Hematopoietic multipotent progenitor cell treated with erythropoietin and hydrocortisone succinate and interleukin-3 and kit ligand, for 8 days (in vitro differentiated cells): ENCODE data around the gene TNK2.
A peak's percentile ranks its signal among the peaks of the same experiment; 100 is the strongest.
"Not testable (repeated sequence)": the region's sequence is repeated elsewhere in the genome, so short reads cannot be mapped to it uniquely, and the experiment has no call there.

Experiments used
- DNase-seq: peaks from one replicate; pipeline ENCODE4 v3.0.0-alpha.2; 2015

The TNK2 gene

GRCh38 chr3:195883160-195883559 is 25.2 kb downstream of the TNK2 start:
- DNase-seq: no peak

- no peak for DNase-seq
Observed at GRCh38 chr3:195882002-195882441, 26.3 kb downstream of the TNK2 start.

DNA sequence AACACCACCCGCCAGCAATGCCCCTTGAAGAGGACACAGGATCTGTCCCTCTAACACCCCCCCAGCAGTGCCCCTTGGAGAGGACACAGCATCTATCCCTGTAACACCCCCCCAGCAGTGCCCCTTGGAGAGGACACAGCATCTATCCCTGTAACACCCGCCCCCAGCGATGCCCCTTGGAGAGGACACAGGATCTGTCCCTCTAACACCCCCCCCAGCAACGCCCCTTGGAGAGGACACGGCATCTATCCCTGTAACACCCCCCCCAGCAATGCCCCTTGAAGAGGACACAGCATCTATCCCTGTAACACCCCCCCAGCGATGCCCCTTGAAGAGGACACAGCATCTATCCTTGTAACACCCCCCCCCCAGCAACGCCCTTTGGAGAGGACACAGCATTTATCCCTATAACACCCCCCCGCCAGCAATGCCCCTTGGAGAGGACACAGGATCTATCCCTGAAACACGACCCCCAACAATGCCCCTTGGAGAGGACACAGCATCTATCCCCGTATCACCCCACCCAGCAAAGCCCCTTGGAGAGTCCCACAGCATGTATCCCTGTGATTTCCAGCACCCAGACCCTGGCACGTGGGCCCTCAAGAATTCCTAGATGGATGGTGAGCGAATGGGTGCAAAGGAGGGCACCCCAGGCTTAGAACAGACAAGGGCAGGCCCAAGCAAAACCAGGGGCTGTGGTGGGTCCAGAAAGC is 26.9 kb downstream of the TNK2 start:
- DNase-seq: no peak

DNA sequence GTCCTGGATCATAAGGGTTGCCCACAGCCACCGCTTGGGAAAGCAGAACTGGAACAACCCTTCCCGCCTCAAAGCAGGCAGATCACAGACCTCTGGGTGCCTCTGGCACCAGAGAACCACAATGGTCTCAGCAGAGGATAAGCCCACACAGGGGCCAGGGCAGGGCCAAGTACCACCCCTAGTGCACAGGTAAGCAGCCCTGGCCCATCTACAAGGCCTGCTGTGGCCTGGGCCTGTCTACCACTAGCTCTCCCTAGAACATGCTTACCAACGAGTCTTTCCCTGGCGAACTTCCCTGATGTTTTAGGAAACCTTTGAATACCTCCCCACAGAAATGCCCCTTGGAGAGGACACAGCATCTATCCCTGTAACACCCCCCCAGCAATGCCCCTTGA is 28.3 kb downstream of the TNK2 start:
- no peak for DNase-seq

- DNase-seq: no peak
Observed at GRCh38 chr3:195879416-195880036, 28.8 kb downstream of the TNK2 start.

- no peak for DNase-seq
Observed at GRCh38 chr3:195878424-195879274, 29.7 kb downstream of the TNK2 start.

DNA sequence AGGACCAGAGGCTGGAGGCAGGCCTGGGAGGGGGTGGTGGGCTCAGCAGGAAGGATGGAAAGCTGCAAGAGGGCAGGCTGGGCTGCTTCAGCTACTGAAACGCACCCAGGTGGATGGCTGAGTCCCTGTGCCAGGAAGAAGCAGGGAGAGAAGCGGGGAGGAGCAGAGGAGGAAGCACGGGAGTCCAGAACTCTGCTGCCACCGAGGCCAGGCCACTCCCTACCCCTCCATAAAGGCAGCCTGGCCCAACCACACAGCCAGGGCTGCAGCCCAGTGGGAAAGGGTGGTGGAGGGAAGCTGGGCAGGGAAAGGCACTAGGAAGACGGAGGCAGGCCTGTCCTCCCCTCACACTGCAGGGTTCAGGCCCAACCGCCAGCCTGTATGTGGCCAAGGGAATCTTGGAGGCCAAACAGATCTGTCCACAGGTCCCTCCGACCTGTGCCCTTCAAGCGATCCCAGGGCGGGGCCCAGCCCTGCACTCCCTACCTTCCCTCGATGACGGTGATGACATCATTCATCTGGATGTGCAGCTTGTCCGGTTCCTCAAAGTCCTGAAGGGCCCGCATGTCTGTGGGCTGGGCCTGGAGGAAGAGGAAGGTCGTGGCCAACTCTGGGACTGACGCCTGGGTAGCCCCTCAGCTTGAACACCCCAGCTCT is 30.5 kb downstream of the TNK2 start:
- DNase-seq: no peak

- no peak for DNase-seq
Observed at GRCh38 chr3:195877136-195877715, 31.1 kb downstream of the TNK2 start.

DNA sequence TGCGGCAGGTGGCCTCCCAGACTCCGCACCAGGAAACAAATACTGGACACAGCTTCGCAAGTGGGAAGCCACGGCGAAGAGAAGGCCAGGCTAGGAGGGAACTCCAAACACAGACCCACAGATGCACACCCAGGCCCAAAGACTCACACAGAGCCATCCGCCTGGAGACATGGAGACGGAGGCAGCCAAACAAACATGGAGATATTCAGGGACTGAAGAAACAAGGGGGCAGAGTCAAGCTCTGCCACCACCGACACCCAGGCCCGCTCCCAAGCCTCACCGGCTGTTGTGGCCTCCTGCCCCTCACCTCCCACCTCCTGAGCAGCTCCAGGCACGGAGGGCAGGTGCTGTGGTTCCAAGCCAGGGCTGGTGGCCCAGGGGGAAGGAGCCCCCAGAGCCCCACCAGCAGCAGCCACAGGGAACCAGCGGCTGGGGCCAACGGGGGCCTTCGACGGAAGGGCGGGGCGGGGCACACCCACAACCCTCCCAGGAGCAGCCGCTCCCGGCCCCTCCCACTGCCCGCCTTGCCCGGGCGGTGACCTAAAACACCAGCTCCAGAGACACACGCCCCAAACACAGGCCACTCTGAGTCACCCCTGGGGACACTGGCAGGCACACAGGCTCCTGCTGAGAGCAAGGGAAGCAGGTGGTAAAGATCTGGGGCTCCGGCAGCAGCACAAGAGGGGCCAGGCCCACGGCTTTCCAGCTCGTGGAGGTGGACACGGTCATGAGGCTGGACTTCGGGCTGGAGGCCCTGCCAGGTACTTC is 31.9 kb downstream of the TNK2 start:
- peak; percentile 96 for DNase-seq

DNA sequence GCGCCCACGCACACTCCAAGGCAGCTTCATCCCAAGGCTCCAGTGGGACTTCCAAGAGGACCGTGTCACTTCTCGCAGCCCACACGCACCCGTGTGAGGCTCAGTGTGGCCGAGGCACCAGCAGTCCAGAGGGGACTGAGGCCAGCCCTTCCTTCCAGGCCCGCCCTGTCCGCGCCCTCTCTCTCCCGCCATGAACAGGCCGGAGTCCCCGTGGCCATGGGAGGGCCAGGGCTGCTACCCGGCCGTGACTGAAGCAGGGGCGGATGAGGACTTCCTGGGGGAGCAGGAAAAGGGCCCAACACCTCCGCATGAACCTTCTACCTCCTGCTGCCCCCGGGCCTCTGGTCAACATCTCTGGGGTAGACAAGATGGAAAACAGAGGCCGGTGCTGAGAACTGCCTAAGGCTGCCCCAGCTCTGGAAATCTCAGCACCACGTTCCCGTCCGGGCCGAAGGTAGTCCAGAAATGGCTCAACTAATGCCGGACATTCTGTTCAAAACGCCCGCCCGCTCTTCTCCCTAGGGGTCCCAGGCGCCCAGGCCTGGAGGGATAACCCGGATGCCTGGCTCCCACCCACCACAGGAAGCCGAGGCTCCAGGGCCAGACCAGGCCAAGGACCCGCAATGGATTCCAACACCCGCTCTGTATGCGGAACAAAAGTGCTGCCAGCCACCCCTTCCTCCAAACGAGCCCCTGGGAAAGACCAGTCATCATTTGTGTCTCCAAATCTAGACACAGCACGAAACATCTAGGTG is 32.7 kb downstream of the TNK2 start:
- DNase-seq: no peak

DNA sequence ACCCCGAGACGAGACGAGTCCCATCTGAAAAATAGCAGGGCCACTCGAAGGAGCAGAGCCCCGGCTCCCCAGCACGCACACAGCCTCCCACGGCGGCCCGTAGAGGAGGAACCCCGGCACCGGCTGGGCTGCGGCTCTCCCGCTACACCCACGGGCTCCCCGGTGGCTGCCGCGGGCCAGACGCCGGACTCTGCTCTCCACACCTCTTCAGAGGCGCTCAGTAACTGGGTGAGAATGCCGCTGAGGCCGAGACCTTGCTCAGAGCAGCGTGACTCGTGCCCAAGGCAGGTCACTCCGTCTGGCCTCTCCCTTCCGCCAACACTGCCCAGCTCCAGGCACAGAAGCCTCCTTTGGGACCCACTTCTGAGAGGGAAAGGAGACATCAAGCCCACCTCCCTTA is 34.4 kb downstream of the TNK2 start:
- DNase-seq: no peak

GRCh38 chr3:195873281-195873887 is 35.0 kb downstream of the TNK2 start:
- DNase-seq: no peak

GRCh38 chr3:195872800-195873199 is 35.6 kb downstream of the TNK2 start:
- DNase-seq: no peak

DNA sequence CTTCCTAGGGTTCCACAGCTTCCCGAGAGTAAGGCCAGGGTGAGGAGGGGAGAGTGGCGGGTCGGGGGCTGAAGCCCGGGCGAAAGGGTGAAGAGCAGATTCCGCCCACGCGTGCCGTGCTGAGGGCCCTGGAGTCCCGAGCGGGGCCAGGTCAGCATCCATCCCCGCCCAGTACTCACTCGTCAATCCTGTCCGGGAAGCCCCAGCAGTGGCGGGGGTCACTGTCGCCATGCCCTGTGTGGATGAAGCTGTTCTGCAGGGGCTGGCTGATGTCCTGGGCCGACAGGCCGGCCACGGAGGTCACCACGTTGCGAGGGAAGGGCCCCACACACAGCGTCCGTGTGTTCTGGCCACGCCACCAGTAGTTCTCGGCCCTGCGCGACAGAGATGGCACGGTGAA is 36.3 kb downstream of the TNK2 start:
- no peak for DNase-seq

DNA sequence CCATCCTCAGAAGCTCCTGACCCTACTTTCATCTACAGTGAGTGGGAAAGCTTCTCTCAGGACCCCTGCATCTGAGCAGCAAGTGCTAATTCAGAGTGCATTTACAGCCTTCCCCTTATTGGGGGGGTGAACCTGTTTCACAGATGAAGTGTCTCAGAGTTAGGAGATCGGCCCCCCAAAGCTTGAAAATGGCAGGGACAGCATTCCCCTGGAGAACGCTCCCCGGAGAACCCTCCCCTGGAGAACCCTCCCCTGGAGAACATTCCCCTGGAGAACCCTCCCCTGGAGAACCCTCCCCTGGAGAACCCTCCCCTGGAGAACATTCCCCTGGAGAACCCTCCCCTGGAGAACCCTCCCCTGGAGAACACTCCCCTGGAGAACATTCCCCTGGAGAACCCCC is 36.7 kb downstream of the TNK2 start:
- DNase-seq: not testable (repeated sequence)

DNA sequence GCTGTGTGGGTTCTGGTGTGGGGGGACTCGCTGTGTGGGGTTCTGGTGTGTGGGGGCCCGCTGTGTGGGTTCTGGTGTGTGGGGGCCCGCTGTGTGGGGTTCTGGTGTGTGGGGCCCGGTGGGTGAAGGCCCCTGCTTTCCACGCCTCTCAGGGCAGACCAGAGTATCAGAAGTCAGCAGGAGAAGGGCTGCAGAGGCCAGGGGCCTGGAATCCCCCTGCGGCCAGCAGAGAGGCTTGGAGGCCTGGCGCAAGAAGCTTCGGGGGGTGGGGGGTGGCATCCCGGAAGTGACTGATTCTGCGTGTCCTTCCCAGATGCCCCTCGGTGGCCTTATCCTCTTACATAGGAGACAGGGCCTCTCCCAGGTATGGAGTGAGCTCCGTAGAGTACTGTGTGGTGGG is 37.4 kb downstream of the TNK2 start:
- no peak for DNase-seq

- no peak for DNase-seq
Observed at GRCh38 chr3:195870442-195870841, 37.9 kb downstream of the TNK2 start.

DNA sequence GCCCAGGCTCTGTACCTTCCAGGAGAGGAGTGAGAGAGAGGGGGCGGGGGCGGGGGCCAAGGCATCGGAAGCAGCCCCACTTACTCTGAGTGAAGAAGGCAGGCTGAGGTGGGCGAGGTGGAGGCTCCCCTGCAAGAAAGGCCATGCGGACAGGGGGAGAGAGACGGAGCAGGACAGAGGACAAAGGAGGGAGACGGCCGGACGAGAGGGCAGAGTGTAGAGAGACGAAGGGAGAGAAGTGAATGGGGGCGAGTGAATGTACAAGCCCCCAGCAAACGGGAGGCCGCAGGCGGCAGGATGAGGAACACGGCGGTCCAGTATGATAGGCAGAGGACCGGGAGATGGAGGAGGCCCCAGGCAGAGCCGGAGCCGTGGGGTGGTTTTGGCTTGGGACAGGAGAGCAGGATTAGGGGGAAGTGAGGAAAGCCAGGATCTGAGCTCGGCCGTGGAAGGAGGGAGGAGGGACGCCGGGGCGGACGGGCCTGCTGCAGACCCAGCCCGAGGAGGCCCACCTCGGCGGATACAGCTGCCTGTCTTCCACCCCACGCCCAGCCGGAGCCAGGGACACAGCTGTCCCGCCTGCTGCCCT is 38.8 kb downstream of the TNK2 start:
- no peak for DNase-seq

DNA sequence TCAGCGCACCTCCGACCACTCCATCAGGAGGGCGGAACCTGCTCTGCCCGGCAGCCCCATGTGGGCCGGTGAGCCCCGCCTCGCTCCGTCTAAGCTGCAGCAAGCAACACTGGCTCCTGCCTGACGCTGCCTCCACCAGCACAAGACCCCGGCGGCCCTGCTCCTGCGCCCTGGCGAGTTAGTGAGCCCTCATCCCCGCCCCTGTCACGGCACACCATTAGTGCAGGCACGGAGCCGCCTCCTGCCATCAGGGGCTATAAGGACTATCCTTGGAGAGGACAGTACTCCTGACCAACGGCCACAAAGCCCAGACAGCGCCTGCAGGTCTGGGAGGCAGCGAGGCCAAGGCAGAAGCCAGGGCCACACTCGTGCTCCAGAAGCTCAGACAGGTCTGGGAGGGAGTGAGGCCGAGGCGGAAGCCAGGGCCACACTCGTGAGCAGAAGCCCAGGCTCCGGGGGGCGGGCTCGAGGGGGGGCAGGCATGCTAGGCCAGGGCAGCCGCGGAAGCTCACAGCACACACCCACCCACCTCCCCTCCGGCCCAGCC is 39.4 kb downstream of the TNK2 start:
- DNase-seq: no peak

- DNase-seq: no peak
Observed at GRCh38 chr3:195868336-195868865, 40.0 kb downstream of the TNK2 start.
